AG04450 (cell line): Measurements from ENCODE around the gene EXOC6. TPM values are rescaled to one million over a fixed set of nuclear protein-coding genes. Genes with fewer than 3 reads are reported as not detected.

ENCODE experiments used
- CTCF ChIA-PET: fragments of 300-600, 350-600 bp; formaldehyde crosslinking; extraction: SDS; loops from one replicate; lab custom pipeline; 2022; ENCODE audit warnings: antibody characterized with exemption, inconsistent platforms; lab: Charles Lee
- POLR2A ChIA-PET: fragments of 350-600 bp; formaldehyde crosslinking; extraction: SDS; loops from one replicate; lab custom pipeline; 2021; ENCODE audit warnings: antibody characterized with exemption, inconsistent platforms; lab: Yijun Ruan, JAX
- DNase-seq: peaks from one replicate; pipeline ENCODE4 v3.0.0-alpha.2; 2011; ENCODE audit warnings: low read depth, low spot score
- H3K27ac ChIP-seq: one replicate; pipeline ENCODE4 v1.5.1; 2012; ENCODE audit warnings: low read depth, low read length, control low read depth
- H3K27me3 ChIP-seq: one replicate; pipeline ENCODE4 v1.6.0; 2012; ENCODE audit warnings: low read length; ENCODE audit not compliant: control insufficient read depth, insufficient read depth
- H3K4me3 ChIP-seq: 2 replicates; pipeline ENCODE4 v1.5.1; 2011; ENCODE audit warnings: mild to moderate bottlenecking, low read depth, low read length, control low read depth
- H3K9me3 ChIP-seq: 2 replicates; pipeline ENCODE4 v1.5.1; 2012; ENCODE audit warnings: low read length; ENCODE audit not compliant: control insufficient read depth, insufficient read depth
- CTCF ChIP-seq: IDR thresholded peaks from 2 replicates; pipeline ENCODE4 v1.5.1; 2011; ENCODE audit warnings: low read depth, low read length, control low read depth, inconsistent platforms
- polyA plus RNA-seq: library from polyadenylated mRNA; depleted of rRNA; stranded (reverse); fragments of >200 nt; gene quantifications from 2 replicates; pipeline ENCODE4 v1.2.3, GENCODE V29; 2011

Gene EXOC6
- polyA plus RNA-seq, 1 experiment = 21.8 TPM

- Histone ChIP-seq H3K27ac (no peak overlapping the region), H3K27me3 (no peaks in the 10 kb centered on the region), H3K9me3 (no peaks in the 10 kb centered on the region), H3K4me3 (no peak overlapping the region)
- ChIA-PET POLR2A (no interaction called here), CTCF (interaction anchor here (1.0 to 3.6 kb wide), 14 partner anchors 12 to 153 kb away, joined by 3 to 39 read pairs (median 6); no protein-coding TSS in a partner anchor)
- TF ChIP-seq CTCF = no peak
- DNase-seq = no peak
Measured at GRCh38 chr10:93039110-93039509, 190.8 kb downstream of the EXOC6 start.

- no peak for DNase-seq
- Histone ChIP-seq H3K4me3 (no peak overlapping the region), H3K27ac (no peak overlapping the region), H3K27me3 (no peaks in the 10 kb centered on the region), H3K9me3 (no peaks in the 10 kb centered on the region)
- ChIA-PET POLR2A (interaction anchor here (0.7 kb wide), 1 partner anchor 43 kb away, joined by 3 read pairs; no protein-coding TSS in a partner anchor), CTCF (interaction anchor here (0.6 to 3.6 kb wide), 18 partner anchors 12 to 296 kb away, joined by 3 to 39 read pairs (median 4); no protein-coding TSS in a partner anchor)
- peak; percentile 70 for TF ChIP-seq CTCF
Measured at GRCh38 chr10:93039721-93040120, 191.4 kb downstream of the EXOC6 start.

- Histone ChIP-seq H3K9me3 (no peaks in the 10 kb centered on the region), H3K27ac (no peak overlapping the region), H3K4me3 (no peak overlapping the region), H3K27me3 (no peaks in the 10 kb centered on the region)
- ChIA-PET POLR2A (no interaction called here), CTCF (interaction anchor here (1.9 kb wide), 1 partner anchor 26 kb away, joined by 9 read pairs; no protein-coding TSS in a partner anchor)
- no peak for TF ChIP-seq CTCF
- no peak for DNase-seq
Measured at GRCh38 chr10:93054486-93054885, 206.2 kb downstream of the EXOC6 start.

- CTCF ChIA-PET = interaction anchor here (0.6 to 3.1 kb wide), 5 partner anchors 9 to 141 kb away, joined by 3 to 24 read pairs (median 5); no protein-coding TSS in a partner anchor
- H3K4me3 ChIP-seq = no peak overlapping the region
- DNase-seq = no peak
- H3K9me3 ChIP-seq = no peaks in the 10 kb centered on the region; the same call in 1 of the 2 replicates
- H3K27ac ChIP-seq = no peak overlapping the region
- no peak for TF ChIP-seq CTCF
- POLR2A ChIA-PET = interaction anchor here (0.6 kb wide), 1 partner anchor 44 kb away, joined by 3 read pairs; no protein-coding TSS in a partner anchor
- peaks cover 29% of the 10 kb centered on the region for H3K27me3 ChIP-seq
Measured at GRCh38 chr10:93058139-93058538, 209.8 kb downstream of the EXOC6 start.
